Calu3 (cell line): Measurements from ENCODE around the gene ZNF737. TPM values are rescaled to one million over a fixed set of nuclear protein-coding genes. Genes with fewer than 3 reads are reported as not detected.
"Not testable (repeated sequence)": the region's sequence is repeated elsewhere in the genome, so short reads cannot be mapped to it uniquely, and the experiment has no call there.

Source experiments
- BruUV-seq: library from RNA; stranded (reverse); fragments of 400-500 nt; replicated peaks from 2 replicates; lab custom pipeline; 2021; lab: Mats Ljungman, UMichigan
- CTCF ChIA-PET: fragments of 300-600 bp; sonication (Branson Sonifier 250); formaldehyde crosslinking; loops from one replicate; lab custom pipeline; 2022; ENCODE audit warnings: antibody characterized with exemption; lab: Charles Lee
- DNase-seq: peaks from one replicate; pipeline ENCODE4 v3.0.0; 2022
- H3K27ac Mint-ChIP-seq: one replicate; pipeline ENCODE4 v1.8.0; 2022; ENCODE audit warnings: mixed read lengths; ENCODE audit not compliant: unreplicated experiment
- H3K27me3 Mint-ChIP-seq: one replicate; pipeline ENCODE4 v1.8.0; 2022; ENCODE audit warnings: mixed read lengths; ENCODE audit not compliant: unreplicated experiment
- H3K36me3 Mint-ChIP-seq: one replicate; pipeline ENCODE4 v1.8.0; 2022; ENCODE audit warnings: mild to moderate bottlenecking, moderate library complexity, mixed read lengths; ENCODE audit not compliant: insufficient read depth, unreplicated experiment
- H3K4me1 Mint-ChIP-seq: one replicate; pipeline ENCODE4 v1.8.0; 2022; ENCODE audit warnings: mild to moderate bottlenecking, low read depth, mixed read lengths; ENCODE audit not compliant: unreplicated experiment
- H3K4me3 Mint-ChIP-seq: one replicate; pipeline ENCODE4 v1.8.0; 2022; ENCODE audit warnings: mild to moderate bottlenecking, low read depth, moderate library complexity, mixed read lengths; ENCODE audit not compliant: unreplicated experiment
- H3K9me3 Mint-ChIP-seq: one replicate; pipeline ENCODE4 v1.8.0; 2022; ENCODE audit warnings: low read depth, mixed read lengths; ENCODE audit not compliant: unreplicated experiment
- CTCF ChIP-seq: fragments of 200-600 bp; IDR thresholded peaks from one replicate; pipeline ENCODE4 v1.8.0; 2022; ENCODE audit warnings: antibody characterized with exemption; ENCODE audit not compliant: unreplicated experiment
- intact Hi-C: fragments of 100-400 bp; cut with micrococcal nuclease; formaldehyde crosslinking; loops from one replicate; pipeline ENCODE4 v1.10.0; 2022; ENCODE audit not compliant: unreplicated experiment
- total RNA-seq: library from RNA; stranded (reverse); gene quantifications from 2 replicates; pipeline ENCODE4 v1.2.3, GENCODE V29; 2022

The ZNF737 gene
- total RNA-seq, 1 experiment from 2014 or later: 4.4 TPM

- CTCF ChIA-PET: no interaction called here
- intact Hi-C loops: no loop called here
- H3K27ac Mint-ChIP-seq: no peak overlapping the region
- H3K4me1 Mint-ChIP-seq: no peaks in the 10 kb centered on the region
- no peaks in the 10 kb centered on the region for H3K27me3 Mint-ChIP-seq
- H3K36me3 Mint-ChIP-seq: no peaks in the 10 kb centered on the region
- BruUV-seq: no TSS peak
- TF ChIP-seq CTCF: no peak
- H3K4me3 Mint-ChIP-seq: no peak overlapping the region
- H3K9me3 Mint-ChIP-seq: peaks cover 10% of the 10 kb centered on the region
- no peak for DNase-seq
These were observed 42.4 kb upstream of the ZNF737 start for GRCh38 chr19:20607943-20608342.

- Mint-ChIP-seq H3K4me1 (no peaks in the 10 kb centered on the region), H3K36me3 (no peaks in the 10 kb centered on the region), H3K4me3 (no peak overlapping the region), H3K27me3 (no peaks in the 10 kb centered on the region), H3K9me3 (no peaks in the 10 kb centered on the region), H3K27ac (no peak overlapping the region)
- no peak for DNase-seq
- TF ChIP-seq CTCF: no peak
- intact Hi-C loops: no loop called here
- BruUV-seq: no TSS peak
- CTCF ChIA-PET: no interaction called here
These were observed 7.0 kb downstream of the ZNF737 start for GRCh38 chr19:20558571-20558970.

GRCh38 chr19:20558011-20558410 lies 7.6 kb downstream of the ZNF737 start:
- DNase-seq: no peak
- Mint-ChIP-seq H3K4me3 (no peak overlapping the region), H3K27me3 (no peaks in the 10 kb centered on the region), H3K9me3 (no peaks in the 10 kb centered on the region), H3K4me1 (no peaks in the 10 kb centered on the region), H3K36me3 (no peaks in the 10 kb centered on the region), H3K27ac (no peak overlapping the region)
- intact Hi-C loops: no loop called here
- TF ChIP-seq CTCF: no peak
- BruUV-seq: no TSS peak
- CTCF ChIA-PET: no interaction called here

GRCh38 chr19:20544667-20545333 lies 20.8 kb downstream of the ZNF737 start:
- H3K27ac Mint-ChIP-seq, H3K9me3 Mint-ChIP-seq, BruUV-seq, DNase-seq, H3K4me1 Mint-ChIP-seq, CTCF ChIA-PET, H3K36me3 Mint-ChIP-seq, H3K27me3 Mint-ChIP-seq, intact Hi-C loops, H3K4me3 Mint-ChIP-seq: not testable (repeated sequence)

- H3K4me3 Mint-ChIP-seq, H3K36me3 Mint-ChIP-seq, H3K9me3 Mint-ChIP-seq, H3K4me1 Mint-ChIP-seq, DNase-seq, CTCF ChIA-PET, BruUV-seq, H3K27me3 Mint-ChIP-seq, H3K27ac Mint-ChIP-seq, intact Hi-C loops: not testable (repeated sequence)
These were observed 35.3 kb downstream of the ZNF737 start for GRCh38 chr19:20530303-20530702.
